ENCODE measurements around the gene EDEM2. TPM values are rescaled to one million over a fixed set of nuclear protein-coding genes. Genes with fewer than 3 reads are reported as not detected.

Gene EDEM2
- total and polyA plus RNA-seq, 2 donors (not counting 1 experiment from before 2014, with no cell fraction given): 28.1 to 30.4 TPM

GRCh38 chr20:35131934-35132333 lies 15.2 kb downstream of the EDEM2 start:
- H3K36me3 ChIP-seq (replicated peaks in 1 of 2; ENCODE audit: control extremely low read depth in 1 of 2, control insufficient read depth in 1 of 2, extremely low read depth in 1 of 2, insufficient read depth in 2 of 2, low read length in 1 of 2): peaks cover 4 to 78% of the 10 kb centered on the region in 2 experiments
- no peak overlapping the region for H3K27ac Mint-ChIP-seq
- no peaks in the 10 kb centered on the region for H3K4me1 ChIP-seq (ENCODE audit: control insufficient read depth in 2 of 2, insufficient read depth in 2 of 2, low read length in 2 of 2)
- H3K9me3 Mint-ChIP-seq (ENCODE audit: insufficient read depth): no peaks in the 10 kb centered on the region
- no peak overlapping the region for H3K9ac ChIP-seq (ENCODE audit: low read length)
- H3K79me2 ChIP-seq (ENCODE audit: control insufficient read depth, insufficient read depth, low read length): peaks cover 3% of the 10 kb centered on the region
- no peak overlapping the region for H3K27ac ChIP-seq (ENCODE audit: low read length in 2 of 2)
- H3K27me3 Mint-ChIP-seq: no peaks in the 10 kb centered on the region
- ATAC-seq (ENCODE audit: low read depth) (no peak), DNase-seq (no peak)
- H3K4me3 Mint-ChIP-seq: no peak overlapping the region
- H3K4me2 ChIP-seq (replicated peaks; ENCODE audit: low read depth, low read length, poor library complexity, severe bottlenecking): no peak overlapping the region
- no peak overlapping the region for H2AFZ ChIP-seq (ENCODE audit: insufficient read depth, low read depth, low read length, poor library complexity, severe bottlenecking)
- H3K4me1 Mint-ChIP-seq: no peaks in the 10 kb centered on the region
- WGBS (ENCODE audit: insufficient coverage): no CpG with 5 or more reads among the region's 4 CpGs
- no peak overlapping the region for H3K4me3 ChIP-seq (ENCODE audit: control extremely low read depth in 1 of 5, extremely low read depth in 1 of 5, insufficient read depth in 1 of 5, low read depth in 2 of 5, low read length in 4 of 5)
- H4K20me1 ChIP-seq (ENCODE audit: control insufficient read depth, insufficient read depth, low read length, poor library complexity, severe bottlenecking): peaks cover 17% of the 10 kb centered on the region
- ChIA-PET POLR2A (no interaction called here), CTCF (no interaction called here)
- no peak for TF ChIP-seq EZH2 (IDR thresholded peaks at IDR 0.05; ENCODE audit: borderline replicate concordance, insufficient read depth, low read depth, low read length, poor library complexity, severe bottlenecking)
- TF ChIP-seq CTCF (IDR thresholded peaks at IDR 0.05): no peak
- H3K27me3 ChIP-seq (replicated peaks in 1 of 4; ENCODE audit: control extremely low read depth in 1 of 4, control insufficient read depth in 3 of 4, insufficient read depth in 4 of 4, low read length in 3 of 4): no peaks in the 10 kb centered on the region
- no peaks in the 10 kb centered on the region for H3K9me3 ChIP-seq (ENCODE audit: control extremely low read depth in 1 of 3, control insufficient read depth in 2 of 3, insufficient read depth in 1 of 3, low read length in 2 of 3)
- intact Hi-C loops (cut with micrococcal nuclease): no loop called here

DNA sequence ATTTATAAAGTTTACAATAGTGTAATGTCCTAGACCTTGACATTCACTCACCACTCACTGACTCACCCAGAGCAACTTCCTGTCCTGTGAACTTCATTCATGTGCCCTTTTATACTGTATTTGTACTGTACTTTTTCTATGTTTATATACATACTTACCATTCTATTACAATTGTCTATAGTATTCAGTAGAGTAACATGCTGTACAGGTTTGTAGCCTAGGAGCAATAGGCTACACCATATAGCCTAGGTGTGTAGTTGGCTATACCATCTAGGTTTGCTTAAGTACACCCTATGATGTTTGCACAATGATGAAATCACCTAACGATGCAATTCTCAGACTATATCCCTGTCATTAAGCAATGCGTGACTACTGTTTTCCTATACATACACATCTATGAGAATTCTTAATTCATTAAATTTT lies 17.5 kb downstream of the EDEM2 start:
- TF ChIP-seq EZH2 (IDR thresholded peaks at IDR 0.05; ENCODE audit: borderline replicate concordance, insufficient read depth, low read depth, low read length, poor library complexity, severe bottlenecking) (no peak), CTCF (IDR thresholded peaks at IDR 0.05) (no peak)
- Mint-ChIP-seq H3K9me3 (ENCODE audit: insufficient read depth) (no peaks in the 10 kb centered on the region), H3K27me3 (no peaks in the 10 kb centered on the region), H3K27ac (no peak overlapping the region), H3K4me3 (no peak overlapping the region), H3K4me1 (no peaks in the 10 kb centered on the region)
- no peak overlapping the region for H3K9ac ChIP-seq (ENCODE audit: low read length)
- H3K79me2 ChIP-seq (ENCODE audit: control insufficient read depth, insufficient read depth, low read length): peaks cover 3% of the 10 kb centered on the region
- ATAC-seq (ENCODE audit: low read depth) (no peak), DNase-seq (no peak)
- H2AFZ ChIP-seq (ENCODE audit: insufficient read depth, low read depth, low read length, poor library complexity, severe bottlenecking): no peak overlapping the region
- H3K9me3 ChIP-seq (ENCODE audit: control extremely low read depth in 1 of 3, control insufficient read depth in 2 of 3, insufficient read depth in 1 of 3, low read length in 2 of 3): no peaks in the 10 kb centered on the region
- no peaks in the 10 kb centered on the region for H3K4me1 ChIP-seq (ENCODE audit: control insufficient read depth in 2 of 2, insufficient read depth in 2 of 2, low read length in 2 of 2)
- H3K4me2 ChIP-seq (replicated peaks; ENCODE audit: low read depth, low read length, poor library complexity, severe bottlenecking): no peak overlapping the region
- intact Hi-C loops (cut with micrococcal nuclease): no loop called here
- no peak overlapping the region for H3K4me3 ChIP-seq (ENCODE audit: control extremely low read depth in 1 of 5, extremely low read depth in 1 of 5, insufficient read depth in 1 of 5, low read depth in 2 of 5, low read length in 4 of 5)
- H4K20me1 ChIP-seq (ENCODE audit: control insufficient read depth, insufficient read depth, low read length, poor library complexity, severe bottlenecking): peaks cover 3% of the 10 kb centered on the region
- ChIA-PET POLR2A (no interaction called here), CTCF (interaction anchor here (0.6 to 0.7 kb wide), 2 partner anchors 11 to 16 kb away, joined by 3 read pairs; no protein-coding TSS in a partner anchor)
- WGBS (ENCODE audit: insufficient coverage): no CpG with 5 or more reads among the region's 2 CpGs
- no peaks in the 10 kb centered on the region for H3K27me3 ChIP-seq (replicated peaks in 1 of 4; ENCODE audit: control extremely low read depth in 1 of 4, control insufficient read depth in 3 of 4, insufficient read depth in 4 of 4, low read length in 3 of 4)
- no peak overlapping the region for H3K27ac ChIP-seq (ENCODE audit: low read length in 2 of 2)
- H3K36me3 ChIP-seq (replicated peaks in 1 of 2; ENCODE audit: control extremely low read depth in 1 of 2, control insufficient read depth in 1 of 2, extremely low read depth in 1 of 2, insufficient read depth in 2 of 2, low read length in 1 of 2): peaks cover 3 to 71% of the 10 kb centered on the region in 2 experiments
